Measurements from ENCODE around the gene CKAP2L.

- TF ChIP-seq CTCF (IDR thresholded peaks at IDR 0.05; ENCODE audit: low read depth, low read length) (no peak), POLR2A (IDR thresholded peaks at IDR 0.05; ENCODE audit: extremely low read depth, insufficient read length) (no peak)
Observed at GRCh38 chr2:112809112-112809511, 44.7 kb upstream of the CKAP2L start.

Measured in NB4 (cell line).